Adrenal gland (tissue), 5 donors: Measurements from ENCODE around the gene OGFOD2.

Source experiments
- POLR2A ChIP-seq, 2 donors: fragments of 450-650 bp; IDR thresholded peaks; one replicate each; pipeline ENCODE4 v1.6.1; 2017; ENCODE audit warnings: antibody characterized with exemption in 2 of 2, mild to moderate bottlenecking in 2 of 2, moderate library complexity in 1 of 2
- TF ChIP-seq, protein P1 (sequence below), 6 experiments: fragments of 450-650 bp in 4 of 6; fragments of 200-600 bp in 2 of 6; sonication (generic) in 1 of 6; IDR thresholded peaks; 1 replicate in 5 of 6; 2 replicates in 1 of 6; pipeline versions ENCODE4 v1.5.1 to v1.8.0; 2016 to 2021; ENCODE audit warnings: antibody characterized with exemption in 6 of 6, mild to moderate bottlenecking in 2 of 6, moderate library complexity in 1 of 6
- donor health status: DM: no; HTN: no; CAD: no.

- TF ChIP-seq, protein P1, sequence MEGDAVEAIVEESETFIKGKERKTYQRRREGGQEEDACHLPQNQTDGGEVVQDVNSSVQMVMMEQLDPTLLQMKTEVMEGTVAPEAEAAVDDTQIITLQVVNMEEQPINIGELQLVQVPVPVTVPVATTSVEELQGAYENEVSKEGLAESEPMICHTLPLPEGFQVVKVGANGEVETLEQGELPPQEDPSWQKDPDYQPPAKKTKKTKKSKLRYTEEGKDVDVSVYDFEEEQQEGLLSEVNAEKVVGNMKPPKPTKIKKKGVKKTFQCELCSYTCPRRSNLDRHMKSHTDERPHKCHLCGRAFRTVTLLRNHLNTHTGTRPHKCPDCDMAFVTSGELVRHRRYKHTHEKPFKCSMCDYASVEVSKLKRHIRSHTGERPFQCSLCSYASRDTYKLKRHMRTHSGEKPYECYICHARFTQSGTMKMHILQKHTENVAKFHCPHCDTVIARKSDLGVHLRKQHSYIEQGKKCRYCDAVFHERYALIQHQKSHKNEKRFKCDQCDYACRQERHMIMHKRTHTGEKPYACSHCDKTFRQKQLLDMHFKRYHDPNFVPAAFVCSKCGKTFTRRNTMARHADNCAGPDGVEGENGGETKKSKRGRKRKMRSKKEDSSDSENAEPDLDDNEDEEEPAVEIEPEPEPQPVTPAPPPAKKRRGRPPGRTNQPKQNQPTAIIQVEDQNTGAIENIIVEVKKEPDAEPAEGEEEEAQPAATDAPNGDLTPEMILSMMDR (IDR thresholded peaks at IDR 0.05) = no peak
- no peak for TF ChIP-seq POLR2A (IDR thresholded peaks at IDR 0.05)
Observed at GRCh38 chr12:122997343-122998250, 22.6 kb downstream of the OGFOD2 start.
